Uterus (tissue), 4 donors: ENCODE results near the gene RUFY2. TPM values are rescaled to one million over a fixed set of nuclear protein-coding genes. Genes with fewer than 3 reads are reported as not detected.
"Not testable (repeated sequence)": the region's sequence is repeated elsewhere in the genome, so short reads cannot be mapped to it uniquely, and the experiment has no call there.

Experiments
- DNase-seq, 2 donors: peaks; one replicate each; pipeline ENCODE4 v3.0.0-alpha.2; 2019 to 2020
- H3K27ac ChIP-seq, 2 donors: fragments of 200-600 bp; sonication (generic); 1 replicate in 1 of 2; 2 replicates in 1 of 2; pipeline ENCODE4 v1.5.1; 2016 to 2018
- H3K27me3 ChIP-seq, 2 donors: fragments of 200-600 bp; sonication (generic); one replicate each; pipeline ENCODE4 v1.5.1; 2018 to 2019; ENCODE audit warnings: control low read depth in 1 of 2
- H3K36me3 ChIP-seq, 2 donors: fragments of 200-600 bp; sonication (generic); one replicate each; pipeline ENCODE4 v1.5.1; 2019; ENCODE audit warnings: control low read depth in 1 of 2
- H3K4me1 ChIP-seq, 2 donors: fragments of 200-600 bp; sonication (generic); one replicate each; pipeline ENCODE4 v1.5.1; 2018 to 2019; ENCODE audit warnings: control low read depth in 1 of 2
- H3K4me3 ChIP-seq, 2 donors: fragments of 200-600 bp; sonication (generic); 1 replicate in 1 of 2; 2 replicates in 1 of 2; pipeline ENCODE4 v1.5.1; 2018 to 2019; ENCODE audit warnings: mild to moderate bottlenecking in 1 of 2
- H3K9me3 ChIP-seq, 2 donors: fragments of 200-600 bp; sonication (generic); one replicate each; pipeline ENCODE4 v1.5.1; 2019; ENCODE audit warnings: control low read depth in 1 of 2
- POLR2A ChIP-seq, 2 donors: fragments of 450-650 bp; IDR thresholded peaks; one replicate each; pipeline ENCODE4 v1.6.1; 2016; ENCODE audit warnings: antibody characterized with exemption in 2 of 2, mild to moderate bottlenecking in 1 of 2, moderate library complexity in 1 of 2
- intact Hi-C: fragments of 100-400 bp; cut with DNase I; formaldehyde crosslinking; loops from one replicate; pipeline ENCODE4 v1.15.1; 2023; ENCODE audit warnings: low total_unique reads
- total RNA-seq, 4 donors: library from RNA; depleted of rRNA in 3 of 4; stranded (reverse); fragments of >200 nt in 3 of 4; gene quantifications; one replicate each; pipeline versions ENCODE4 v1.1.0 to v1.2.4, GENCODE V29; 2014 to 2023
- TF ChIP-seq, protein P1 (sequence below), 4 experiments: fragments of 200-600 bp in 2 of 4; fragments of 450-650 bp in 2 of 4; sonication (generic) in 2 of 4; IDR thresholded peaks; one replicate each; pipeline ENCODE4 v1.5.1; 2016 to 2019; ENCODE audit warnings: antibody characterized with exemption in 4 of 4, mild to moderate bottlenecking in 2 of 4, moderate library complexity in 1 of 4
- donor health status: DM: yes; HTN: yes; CAD: no.

The RUFY2 gene
- total RNA-seq, 4 donors from 2014 or later: 24.6 to 58.2 (median 42.3) TPM

GRCh38 chr10:68331455-68332258 is 75.4 kb downstream of the RUFY2 start, which contains the start of gene HNRNPH3:
Gene HNRNPH3, plus strand, starts transcription at chr10:68332064. Its CDS starts 5,158 bp downstream, at chr10:68337222.
- TF ChIP-seq POLR2A (IDR thresholded peaks at IDR 0.05): peak; percentile 99 to 100
- TF ChIP-seq, protein P1, sequence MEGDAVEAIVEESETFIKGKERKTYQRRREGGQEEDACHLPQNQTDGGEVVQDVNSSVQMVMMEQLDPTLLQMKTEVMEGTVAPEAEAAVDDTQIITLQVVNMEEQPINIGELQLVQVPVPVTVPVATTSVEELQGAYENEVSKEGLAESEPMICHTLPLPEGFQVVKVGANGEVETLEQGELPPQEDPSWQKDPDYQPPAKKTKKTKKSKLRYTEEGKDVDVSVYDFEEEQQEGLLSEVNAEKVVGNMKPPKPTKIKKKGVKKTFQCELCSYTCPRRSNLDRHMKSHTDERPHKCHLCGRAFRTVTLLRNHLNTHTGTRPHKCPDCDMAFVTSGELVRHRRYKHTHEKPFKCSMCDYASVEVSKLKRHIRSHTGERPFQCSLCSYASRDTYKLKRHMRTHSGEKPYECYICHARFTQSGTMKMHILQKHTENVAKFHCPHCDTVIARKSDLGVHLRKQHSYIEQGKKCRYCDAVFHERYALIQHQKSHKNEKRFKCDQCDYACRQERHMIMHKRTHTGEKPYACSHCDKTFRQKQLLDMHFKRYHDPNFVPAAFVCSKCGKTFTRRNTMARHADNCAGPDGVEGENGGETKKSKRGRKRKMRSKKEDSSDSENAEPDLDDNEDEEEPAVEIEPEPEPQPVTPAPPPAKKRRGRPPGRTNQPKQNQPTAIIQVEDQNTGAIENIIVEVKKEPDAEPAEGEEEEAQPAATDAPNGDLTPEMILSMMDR (IDR thresholded peaks at IDR 0.05): peak in 2 of 4 experiments; percentile 15 to 19
- intact Hi-C loops: no loop called here
- Histone ChIP-seq H3K4me3 (peak within 1 kb of the TSS; percentile 97 to 98), H3K36me3 (no peaks in the 10 kb centered on the region), H3K9me3 (no peaks in the 10 kb centered on the region), H3K27ac (peak within 1 kb of the TSS; percentile 99 to 100), H3K27me3 (no peaks in the 10 kb centered on the region), H3K4me1 (peaks cover 0 to 5% of the 10 kb centered on the region in 2 donors)
- DNase-seq: peak; percentile 98 to 99

DNA sequence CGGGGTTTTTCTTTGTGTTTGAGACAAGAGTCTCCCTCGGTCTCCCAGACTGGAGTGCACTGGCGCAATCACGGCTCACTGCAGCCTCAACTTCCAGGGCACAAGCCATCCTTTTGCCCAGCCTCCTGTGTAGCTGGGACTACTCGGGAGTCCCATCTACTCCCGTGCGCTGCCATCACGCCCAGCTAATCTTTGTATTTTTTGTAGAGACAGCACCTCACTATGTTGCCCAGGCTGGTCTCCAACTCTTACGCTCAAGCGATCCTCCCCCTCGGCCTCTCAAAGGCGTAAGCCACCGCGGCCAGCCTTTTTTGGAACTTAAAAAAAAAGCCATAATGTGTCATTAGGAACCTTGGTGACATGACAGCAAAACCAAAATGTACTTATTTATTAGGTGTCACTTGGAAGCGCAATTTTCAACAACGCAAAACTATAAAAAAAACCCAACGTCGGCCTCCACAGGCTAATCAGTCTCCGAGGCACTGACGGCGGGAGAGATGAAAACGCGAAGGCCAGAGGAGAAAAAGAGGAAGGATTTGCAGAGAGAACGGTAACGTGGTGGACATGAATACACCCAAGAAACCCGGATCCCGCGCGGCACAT is 76.1 kb downstream of the RUFY2 start:
- peak overlapping the region; percentile 99 to 100 for H3K27ac ChIP-seq
- H3K4me1 ChIP-seq: peaks cover 0 to 5% of the 10 kb centered on the region in 2 donors
- no peaks in the 10 kb centered on the region for H3K36me3 ChIP-seq
- peak overlapping the region; percentile 97 to 98 for H3K4me3 ChIP-seq
- intact Hi-C loops: no loop called here
- DNase-seq: peak; percentile 52 to 66
- no peak for TF ChIP-seq POLR2A (IDR thresholded peaks at IDR 0.05)
- TF ChIP-seq, protein P1 (IDR thresholded peaks at IDR 0.05): no peak
- no peaks in the 10 kb centered on the region for H3K9me3 ChIP-seq
- no peaks in the 10 kb centered on the region for H3K27me3 ChIP-seq

DNA sequence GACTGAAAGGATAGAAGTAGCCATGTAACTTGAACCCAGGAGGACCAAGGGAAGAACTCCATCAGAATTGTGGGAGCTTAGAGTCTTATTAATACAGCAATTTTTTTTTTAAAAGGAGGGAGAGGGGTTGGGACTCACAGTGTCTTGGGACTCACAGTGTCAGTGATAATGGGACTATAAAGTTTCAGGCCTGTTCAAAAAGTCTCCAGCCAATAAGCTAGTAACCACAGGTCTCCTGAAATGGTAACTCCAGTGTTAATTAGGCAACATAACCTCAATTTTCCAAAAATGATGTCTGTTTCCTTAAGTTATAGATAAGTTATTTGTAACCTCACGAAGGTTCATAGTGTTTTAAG is 77.6 kb downstream of the RUFY2 start:
- intact Hi-C loops: no loop called here
- Histone ChIP-seq H3K4me1 (peaks cover 0 to 5% of the 10 kb centered on the region in 2 donors), H3K4me3 (no peak overlapping the region), H3K27ac (peak overlapping the region; percentile 99 to 100), H3K27me3 (no peaks in the 10 kb centered on the region), H3K9me3 (no peaks in the 10 kb centered on the region), H3K36me3 (no peaks in the 10 kb centered on the region)
- TF ChIP-seq, protein P1 (IDR thresholded peaks at IDR 0.05): no peak
- no peak for DNase-seq

DNA sequence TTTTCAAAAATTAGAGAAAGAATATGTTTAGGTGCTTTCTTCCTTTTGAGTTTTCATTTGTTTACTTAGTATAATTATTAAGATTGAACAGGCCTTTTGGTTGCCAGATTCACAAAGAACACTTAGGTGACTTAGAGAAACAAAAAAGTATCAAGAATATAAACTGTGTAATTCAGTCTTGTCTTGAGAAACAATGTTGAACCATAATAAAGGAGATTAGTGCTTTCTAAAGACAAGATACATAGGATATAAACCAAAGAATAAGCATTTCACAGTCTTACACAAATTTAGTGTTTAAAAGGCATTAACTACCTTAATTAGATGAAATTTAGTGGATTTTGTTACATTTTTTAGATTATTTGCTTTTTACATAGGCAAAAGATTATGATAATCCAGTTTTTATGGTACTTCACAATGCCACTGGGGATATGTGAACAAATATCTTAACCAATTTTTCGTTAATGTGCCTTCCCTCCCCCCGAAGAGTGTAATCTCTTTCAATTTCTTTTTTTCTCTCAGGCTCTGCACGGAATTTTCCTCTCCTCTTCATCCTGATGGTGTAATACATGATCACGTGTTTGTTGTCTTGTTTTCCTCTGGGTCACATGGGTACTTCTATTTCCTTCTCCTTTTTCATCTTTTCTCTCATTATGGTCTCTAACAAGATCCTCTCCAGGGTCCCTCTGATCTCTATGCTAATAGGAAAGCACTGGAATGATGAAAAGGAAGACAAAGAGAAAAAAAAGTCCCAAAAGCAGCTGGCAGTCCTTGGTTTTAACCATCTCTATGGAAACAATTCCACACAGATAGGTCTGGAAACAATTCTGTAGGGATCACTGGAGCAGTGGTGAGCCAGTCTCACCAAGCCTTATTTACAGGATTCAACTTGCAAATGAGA is 78.9 kb downstream of the RUFY2 start:
- H3K4me1 ChIP-seq: peaks cover 0 to 5% of the 10 kb centered on the region in 2 donors
- intact Hi-C loops: no loop called here
- DNase-seq: peak in 1 of 2 donors; percentile 35
- H3K27ac ChIP-seq: peak overlapping the region; percentile 99 to 100
- no peaks in the 10 kb centered on the region for H3K36me3 ChIP-seq
- H3K9me3 ChIP-seq: no peaks in the 10 kb centered on the region
- no peaks in the 10 kb centered on the region for H3K27me3 ChIP-seq
- H3K4me3 ChIP-seq: peak overlapping the region in 1 of 2 donors; percentile 5
- TF ChIP-seq, protein P1 (IDR thresholded peaks at IDR 0.05): peak in 1 of 4 experiments; percentile 15
- TF ChIP-seq POLR2A (IDR thresholded peaks at IDR 0.05): peak in 1 of 2 donors; percentile 34

- DNase-seq, H3K27ac ChIP-seq, H3K9me3 ChIP-seq, H3K27me3 ChIP-seq, intact Hi-C loops, H3K4me3 ChIP-seq, H3K36me3 ChIP-seq, H3K4me1 ChIP-seq: not testable (repeated sequence)
Measured at GRCh38 chr10:68324396-68324795, 82.7 kb downstream of the RUFY2 start.
